Prostate gland (tissue), 2 donors: ENCODE data around the gene COQ2.

ENCODE experiments used
- POLR2A ChIP-seq: fragments of 450-650 bp; IDR thresholded peaks from one replicate; pipeline ENCODE4 v1.6.1; 2016; ENCODE audit warnings: antibody characterized with exemption, mild to moderate bottlenecking
- TF ChIP-seq, protein P1 (sequence below), 4 experiments: fragments of 200-600 bp in 2 of 4; fragments of 450-650 bp in 2 of 4; sonication (generic) in 2 of 4; IDR thresholded peaks; 1 replicate in 3 of 4; 2 replicates in 1 of 4; pipeline ENCODE4 v1.5.1; 2016 to 2019; ENCODE audit warnings: antibody characterized with exemption in 4 of 4, mild to moderate bottlenecking in 2 of 4, moderate library complexity in 2 of 4

GRCh38 chr4:83257811-83258210 lies 26.8 kb downstream of the COQ2 start:
- TF ChIP-seq, protein P1, sequence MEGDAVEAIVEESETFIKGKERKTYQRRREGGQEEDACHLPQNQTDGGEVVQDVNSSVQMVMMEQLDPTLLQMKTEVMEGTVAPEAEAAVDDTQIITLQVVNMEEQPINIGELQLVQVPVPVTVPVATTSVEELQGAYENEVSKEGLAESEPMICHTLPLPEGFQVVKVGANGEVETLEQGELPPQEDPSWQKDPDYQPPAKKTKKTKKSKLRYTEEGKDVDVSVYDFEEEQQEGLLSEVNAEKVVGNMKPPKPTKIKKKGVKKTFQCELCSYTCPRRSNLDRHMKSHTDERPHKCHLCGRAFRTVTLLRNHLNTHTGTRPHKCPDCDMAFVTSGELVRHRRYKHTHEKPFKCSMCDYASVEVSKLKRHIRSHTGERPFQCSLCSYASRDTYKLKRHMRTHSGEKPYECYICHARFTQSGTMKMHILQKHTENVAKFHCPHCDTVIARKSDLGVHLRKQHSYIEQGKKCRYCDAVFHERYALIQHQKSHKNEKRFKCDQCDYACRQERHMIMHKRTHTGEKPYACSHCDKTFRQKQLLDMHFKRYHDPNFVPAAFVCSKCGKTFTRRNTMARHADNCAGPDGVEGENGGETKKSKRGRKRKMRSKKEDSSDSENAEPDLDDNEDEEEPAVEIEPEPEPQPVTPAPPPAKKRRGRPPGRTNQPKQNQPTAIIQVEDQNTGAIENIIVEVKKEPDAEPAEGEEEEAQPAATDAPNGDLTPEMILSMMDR (IDR thresholded peaks at IDR 0.05) = no peak
- TF ChIP-seq POLR2A = no peak
